Measurements from ENCODE around the gene SLC39A7.

DNA sequence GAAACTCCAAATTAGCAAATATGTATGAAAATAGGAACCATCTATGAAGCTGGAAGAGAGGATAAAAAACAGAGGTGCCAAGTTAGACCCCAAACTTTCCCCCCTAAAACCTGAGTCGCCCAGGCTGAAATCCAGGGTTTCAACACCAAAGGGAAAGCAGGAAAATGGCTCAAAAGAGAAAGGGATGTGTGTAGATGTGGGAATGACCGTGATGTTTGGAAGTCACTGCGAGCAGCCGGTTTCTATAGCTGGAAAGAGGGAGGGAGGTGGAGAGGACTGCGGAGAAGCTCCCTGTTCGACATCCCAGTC, 12.1 kb downstream of the SLC39A7 start:
- TF ChIP-seq EGR1 (IDR thresholded peaks at IDR 0.05; ENCODE audit: low read depth): no peak
- TF ChIP-seq, protein P1, sequence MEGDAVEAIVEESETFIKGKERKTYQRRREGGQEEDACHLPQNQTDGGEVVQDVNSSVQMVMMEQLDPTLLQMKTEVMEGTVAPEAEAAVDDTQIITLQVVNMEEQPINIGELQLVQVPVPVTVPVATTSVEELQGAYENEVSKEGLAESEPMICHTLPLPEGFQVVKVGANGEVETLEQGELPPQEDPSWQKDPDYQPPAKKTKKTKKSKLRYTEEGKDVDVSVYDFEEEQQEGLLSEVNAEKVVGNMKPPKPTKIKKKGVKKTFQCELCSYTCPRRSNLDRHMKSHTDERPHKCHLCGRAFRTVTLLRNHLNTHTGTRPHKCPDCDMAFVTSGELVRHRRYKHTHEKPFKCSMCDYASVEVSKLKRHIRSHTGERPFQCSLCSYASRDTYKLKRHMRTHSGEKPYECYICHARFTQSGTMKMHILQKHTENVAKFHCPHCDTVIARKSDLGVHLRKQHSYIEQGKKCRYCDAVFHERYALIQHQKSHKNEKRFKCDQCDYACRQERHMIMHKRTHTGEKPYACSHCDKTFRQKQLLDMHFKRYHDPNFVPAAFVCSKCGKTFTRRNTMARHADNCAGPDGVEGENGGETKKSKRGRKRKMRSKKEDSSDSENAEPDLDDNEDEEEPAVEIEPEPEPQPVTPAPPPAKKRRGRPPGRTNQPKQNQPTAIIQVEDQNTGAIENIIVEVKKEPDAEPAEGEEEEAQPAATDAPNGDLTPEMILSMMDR (IDR thresholded peaks at IDR 0.05 in 2 of 3, conservative IDR thresholded peaks at IDR 0.05 in 1 of 3; ENCODE audit: borderline replicate concordance in 1 of 3, insufficient read depth in 1 of 3, low read depth in 2 of 3, low read length in 2 of 3): no peak
